GM15510 (cell line): Measurements from ENCODE around the gene TNFRSF21.

Experiments used
- POLR2A ChIP-seq: IDR thresholded peaks from 3 replicates; pipeline ENCODE4 v1.6.1; 2011; ENCODE audit warnings: borderline replicate concordance; ENCODE audit not compliant: insufficient read length; ENCODE audit errors: extremely low read depth

TNFRSF21 gene

DNA sequence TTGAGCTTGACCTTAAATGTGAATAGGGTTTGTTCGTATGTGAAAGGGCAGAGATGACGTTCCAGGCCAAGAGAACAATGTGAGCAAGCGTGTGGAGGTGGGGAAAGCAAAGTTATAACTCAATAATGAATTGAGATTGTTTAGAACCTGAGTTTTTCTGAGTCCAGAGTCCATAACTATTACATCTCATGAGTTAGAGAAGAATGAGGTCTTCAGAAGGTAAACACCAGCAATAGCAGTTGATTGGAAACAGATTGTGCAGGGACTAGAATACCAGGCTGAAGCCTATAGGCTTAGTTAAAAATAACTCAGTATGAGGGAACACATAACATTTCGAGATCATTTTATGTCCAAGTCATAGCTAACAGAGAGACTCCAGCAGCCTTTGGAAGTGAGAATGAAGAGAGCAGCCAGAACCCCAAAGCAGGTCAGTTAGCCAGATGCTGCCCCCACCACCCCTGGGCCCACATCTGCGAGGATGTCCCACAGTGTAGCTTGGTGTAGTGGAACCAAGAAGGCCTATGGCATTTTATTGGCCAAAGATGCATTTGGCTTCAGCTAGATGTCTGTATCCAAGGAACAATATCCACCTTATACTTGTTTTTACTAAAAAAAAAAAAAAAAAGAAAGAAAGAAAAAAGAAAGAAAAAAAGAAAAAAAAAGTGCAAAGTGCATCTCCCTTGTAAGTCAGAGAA, 121.7 kb downstream of the TNFRSF21 start:
- no peak for TF ChIP-seq POLR2A

DNA sequence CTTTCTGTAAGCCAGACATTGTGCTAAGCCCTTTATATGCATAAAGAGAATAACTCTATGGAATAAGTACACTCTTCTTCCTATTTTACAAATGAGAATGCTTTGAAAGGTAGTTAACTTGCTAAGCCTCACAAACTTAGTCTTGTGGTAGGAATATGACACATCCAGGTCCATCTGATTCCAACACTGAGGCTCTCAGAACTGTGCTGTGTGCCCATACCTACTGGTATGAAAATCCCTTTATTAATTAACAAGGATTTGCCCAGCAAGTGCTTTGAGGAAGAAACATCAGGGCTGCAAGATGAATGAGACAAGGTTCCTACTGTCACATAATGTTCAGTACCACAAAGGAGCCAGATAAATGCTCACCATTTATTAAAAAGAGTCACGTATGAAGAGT, 122.6 kb downstream of the TNFRSF21 start:
- no peak for TF ChIP-seq POLR2A

DNA sequence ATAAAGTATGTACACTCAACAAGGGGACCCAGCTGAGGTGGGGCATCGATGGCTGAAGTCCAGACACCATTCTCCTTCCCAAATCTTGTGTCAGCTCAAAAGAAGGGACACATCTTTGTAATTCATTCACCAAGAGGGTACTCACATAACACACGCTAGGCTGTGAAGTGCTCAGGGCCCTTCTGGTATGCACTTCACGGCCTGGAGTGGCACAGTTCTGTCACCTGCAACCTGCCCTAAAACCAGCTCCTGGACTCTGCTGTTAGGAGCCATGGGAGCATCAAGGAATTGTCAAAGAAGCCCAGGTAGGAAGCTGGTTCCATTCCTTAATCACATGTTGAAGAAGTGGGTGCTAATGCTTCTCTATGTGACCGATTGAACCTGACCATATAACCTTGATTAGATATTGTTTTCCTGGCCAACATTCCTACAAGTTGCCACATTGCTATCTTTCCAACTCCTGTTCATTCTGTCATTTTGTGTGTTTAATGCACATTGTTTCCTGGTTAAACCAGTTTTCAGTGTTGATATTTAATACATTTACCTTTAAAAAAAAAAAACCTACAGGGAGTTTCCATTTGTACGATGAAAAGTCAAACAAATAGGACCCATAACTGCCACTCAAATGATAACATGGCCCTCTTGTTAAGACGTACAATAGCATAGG, 127.3 kb downstream of the TNFRSF21 start:
- no peak for TF ChIP-seq POLR2A

DNA sequence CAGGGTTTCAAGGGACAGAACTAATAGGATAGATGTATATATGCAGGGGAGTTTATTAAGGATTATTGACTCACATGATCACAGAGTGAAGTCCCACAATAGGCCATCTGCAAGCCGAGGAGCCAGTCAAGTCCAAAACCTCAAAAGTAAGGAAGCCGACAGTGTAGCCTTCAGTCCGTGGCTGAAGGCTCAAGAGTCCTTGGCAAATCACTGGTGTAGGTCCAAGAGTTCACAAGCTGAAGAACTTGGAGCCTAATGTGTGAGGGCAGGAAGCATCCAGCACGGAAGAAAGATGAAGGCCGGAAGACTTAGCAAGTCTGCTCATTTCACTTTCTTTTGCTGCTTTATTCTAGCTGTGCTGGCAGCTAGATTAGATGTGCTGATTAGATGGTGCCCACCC, 128.0 kb downstream of the TNFRSF21 start:
- no peak for TF ChIP-seq POLR2A
